Spleen (tissue), 11 donors: ENCODE measurements around the gene PCNX2. TPM values are rescaled to one million over a fixed set of nuclear protein-coding genes. Genes with fewer than 3 reads are reported as not detected.

Source experiments
- DNase-seq: peaks from one replicate; pipeline ENCODE4 v3.0.0-alpha.2; 2020
- H3K27ac ChIP-seq, 8 donors: fragments of 200-600 bp; sonication (generic) in 7 of 8; 1 replicate in 4 of 8; 2 replicates in 4 of 8; pipeline versions ENCODE4 v1.5.0 to v1.8.0; 2016 to 2021; ENCODE audit warnings: inconsistent platforms in 4 of 8, mild to moderate bottlenecking in 4 of 8, moderate library complexity in 1 of 8
- H3K27me3 ChIP-seq, 7 donors: fragments of 200-600 bp; sonication (generic) in 6 of 7; replicated peaks in 1 of 7; 1 replicate in 4 of 7; 2 replicates in 3 of 7; pipeline versions ENCODE4 v1.5.0 to v1.8.0; 2016 to 2021; ENCODE audit warnings: inconsistent platforms in 3 of 7, mild to moderate bottlenecking in 1 of 7
- H3K36me3 ChIP-seq, 6 donors: fragments of 200-600 bp; sonication (generic) in 5 of 6; 1 replicate in 4 of 6; 2 replicates in 2 of 6; pipeline versions ENCODE4 v1.5.0 to v1.8.0; 2016 to 2021; ENCODE audit warnings: inconsistent platforms in 2 of 6
- H3K4me1 ChIP-seq, 6 donors: fragments of 200-600 bp; sonication (generic) in 5 of 6; 1 replicate in 3 of 6; 2 replicates in 3 of 6; pipeline versions ENCODE4 v1.5.0 to v1.8.0; 2016 to 2021; ENCODE audit warnings: inconsistent platforms in 3 of 6
- H3K4me3 ChIP-seq, 8 donors: fragments of 200-600 bp; sonication (generic) in 7 of 8; 1 replicate in 4 of 8; 2 replicates in 4 of 8; pipeline versions ENCODE4 v1.5.0 to v1.8.0; 2016 to 2021; ENCODE audit warnings: inconsistent platforms in 4 of 8, mild to moderate bottlenecking in 4 of 8, moderate library complexity in 2 of 8
- H3K9me3 ChIP-seq, 8 donors: fragments of 200-600 bp; sonication (generic) in 7 of 8; 1 replicate in 4 of 8; 2 replicates in 4 of 8; pipeline versions ENCODE4 v1.5.0 to v1.8.0; 2016 to 2021; ENCODE audit warnings: inconsistent platforms in 4 of 8
- POLR2A ChIP-seq, 3 donors: fragments of 450-650 bp; IDR thresholded peaks; one replicate each; pipeline ENCODE4 v1.5.1; 2017; ENCODE audit warnings: antibody characterized with exemption in 3 of 3, mild to moderate bottlenecking in 1 of 3
- POLR2AphosphoS5 ChIP-seq, 3 donors: sonication (generic); formaldehyde crosslinking; IDR thresholded peaks; one replicate each; pipeline ENCODE4 v1.5.1; 2017; ENCODE audit warnings: antibody characterized with exemption in 3 of 3
- WGBS, 5 donors: extraction: QIAGEN DNeasy Blood & Tissue Kit in 3 of 5; methylation state at CpG; one replicate each; pipeline versions ENCODE4 v1.1.5 to v1.1.7; 2013 to 2018; 5-methylcytosine and 5-hydroxymethylcytosine counted together
- intact Hi-C: fragments of 100-400 bp; cut with DNase I; formaldehyde crosslinking; loops from one replicate; pipeline ENCODE4 v1.15.0; 2023; ENCODE audit warnings: low total_unique reads
- polyA plus RNA-seq, 3 donors: library from polyadenylated mRNA; stranded (reverse); fragments of 200-250 nt; gene quantifications; one replicate each; pipeline ENCODE4 v1.2.1, GENCODE V29; 2013
- total RNA-seq, 7 donors: library from RNA; depleted of rRNA in 3 of 7; stranded (reverse); fragments of >200 nt in 3 of 7; fragmentation: NEBNext Ultra II Directional in 4 of 7; extraction: Animal tissue kit (Norgen Biotek cat#: 25700) in 4 of 7; gene quantifications; one replicate each; pipeline versions ENCODE4 v1.1.0 to v1.2.1, GENCODE V29; 2016 to 2021
- TF ChIP-seq, protein P1 (sequence below), 11 experiments: fragments of 200-600 bp in 7 of 11; fragments of 450-650 bp in 4 of 11; sonication (generic) in 4 of 11; IDR thresholded peaks in 8 of 11; conservative IDR thresholded peaks in 3 of 11; 1 replicate in 7 of 11; 2 replicates in 4 of 11; pipeline versions ENCODE4 v1.4.0 to v1.8.0; 2016 to 2021; ENCODE audit warnings: antibody characterized with exemption in 11 of 11, inconsistent platforms in 4 of 11, mild to moderate bottlenecking in 1 of 11
- donor health status: healthy with polysubstance abuse.
- donor health status: DM: no; HTN: no; CAD: no; lungs with moderate emphysema.
- donor health status: DM: no; HTN: no; CAD: no.
- donor health status: Bipolar disorder and iron deficiency.
- donor health status: healthy.
- donor health status: DM: no; HTN: no; CAD: no.
- donor health status: DM: yes; HTN: yes; CAD: no.

Gene PCNX2
- total and polyA plus RNA-seq, 10 donors: 4.0 to 26.5 (median 15.4) TPM

DNA sequence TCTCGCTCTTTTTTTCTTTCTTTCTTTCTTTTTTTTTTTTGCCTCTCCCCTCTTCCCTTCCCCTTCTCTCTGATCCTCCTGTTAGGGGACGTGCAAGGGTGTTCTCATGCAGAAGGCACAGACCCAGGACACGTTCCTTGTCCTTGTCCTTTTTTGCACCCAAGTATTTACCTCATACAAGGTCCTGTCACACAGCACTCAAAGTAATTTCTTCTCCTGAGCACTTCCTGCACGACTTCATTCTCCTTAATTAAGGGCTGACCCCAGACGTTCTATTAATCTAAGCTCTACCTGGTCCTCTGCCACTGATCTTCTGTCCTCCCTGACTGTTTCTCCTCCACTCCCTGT is 424 bp upstream of the PCNX2 start:
- intact Hi-C loops: no loop called here
- no peak for DNase-seq
- peaks cover 0 to 23% (median 0%) of the 10 kb centered on the region in 7 donors for H3K27me3 ChIP-seq
- peaks cover 0 to 37% (median 14%) of the 10 kb centered on the region in 6 donors for H3K4me1 ChIP-seq
- TF ChIP-seq, protein P1, sequence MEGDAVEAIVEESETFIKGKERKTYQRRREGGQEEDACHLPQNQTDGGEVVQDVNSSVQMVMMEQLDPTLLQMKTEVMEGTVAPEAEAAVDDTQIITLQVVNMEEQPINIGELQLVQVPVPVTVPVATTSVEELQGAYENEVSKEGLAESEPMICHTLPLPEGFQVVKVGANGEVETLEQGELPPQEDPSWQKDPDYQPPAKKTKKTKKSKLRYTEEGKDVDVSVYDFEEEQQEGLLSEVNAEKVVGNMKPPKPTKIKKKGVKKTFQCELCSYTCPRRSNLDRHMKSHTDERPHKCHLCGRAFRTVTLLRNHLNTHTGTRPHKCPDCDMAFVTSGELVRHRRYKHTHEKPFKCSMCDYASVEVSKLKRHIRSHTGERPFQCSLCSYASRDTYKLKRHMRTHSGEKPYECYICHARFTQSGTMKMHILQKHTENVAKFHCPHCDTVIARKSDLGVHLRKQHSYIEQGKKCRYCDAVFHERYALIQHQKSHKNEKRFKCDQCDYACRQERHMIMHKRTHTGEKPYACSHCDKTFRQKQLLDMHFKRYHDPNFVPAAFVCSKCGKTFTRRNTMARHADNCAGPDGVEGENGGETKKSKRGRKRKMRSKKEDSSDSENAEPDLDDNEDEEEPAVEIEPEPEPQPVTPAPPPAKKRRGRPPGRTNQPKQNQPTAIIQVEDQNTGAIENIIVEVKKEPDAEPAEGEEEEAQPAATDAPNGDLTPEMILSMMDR (IDR thresholded peaks at IDR 0.05 in 8 of 11, conservative IDR thresholded peaks at IDR 0.05 in 3 of 11): no peak
- TF ChIP-seq POLR2AphosphoS5 (IDR thresholded peaks at IDR 0.05) (no peak), POLR2A (IDR thresholded peaks at IDR 0.05) (no peak)
- H3K36me3 ChIP-seq: no peaks in the 10 kb centered on the region
- no peaks in the 10 kb centered on the region for H3K9me3 ChIP-seq
- peak overlapping the region in 6 of 8 donors; percentile 64 to 82 (median 70) for H3K4me3 ChIP-seq
- H3K27ac ChIP-seq: peak overlapping the region in 2 of 8 donors; percentile 70 to 73
- 2 to 8% (median 5%) methylated on average over 5 of the region's 5 CpGs for WGBS, 5 donors

DNA sequence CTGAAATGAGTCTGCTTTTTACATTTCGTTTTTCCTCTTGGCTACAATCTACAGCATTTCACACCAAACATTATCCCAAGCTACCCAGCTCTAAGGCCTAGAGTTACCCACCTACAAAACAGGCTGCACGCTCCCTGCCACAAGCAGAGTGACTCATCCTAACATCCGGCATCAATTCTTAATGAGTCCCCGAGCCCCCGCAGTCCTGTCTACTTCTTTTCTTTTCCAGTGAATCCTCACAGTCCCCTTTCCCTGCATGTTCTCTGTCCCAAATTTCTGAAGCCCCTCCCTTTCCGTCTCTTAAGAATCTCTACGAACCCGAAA is 650 bp downstream of the PCNX2 start:
- Histone ChIP-seq H3K27ac (peak overlapping the region in 7 of 8 donors; percentile 15 to 76 (median 55)), H3K36me3 (no peaks in the 10 kb centered on the region), H3K4me1 (peaks cover 0 to 47% (median 14%) of the 10 kb centered on the region in 6 donors), H3K4me3 (peak overlapping the region; percentile 53 to 82 (median 69)), H3K9me3 (no peaks in the 10 kb centered on the region), H3K27me3 (peaks cover 0 to 14% (median 0%) of the 10 kb centered on the region in 7 donors)
- DNase-seq: no peak
- intact Hi-C loops: no loop called here
- WGBS, 5 donors: 4 to 14% (median 6%) methylated on average over 8 of the region's 8 CpGs
- TF ChIP-seq POLR2AphosphoS5 (IDR thresholded peaks at IDR 0.05): no peak
- TF ChIP-seq, protein P1 (IDR thresholded peaks at IDR 0.05 in 8 of 11, conservative IDR thresholded peaks at IDR 0.05 in 3 of 11): no peak
- no peak for TF ChIP-seq POLR2A (IDR thresholded peaks at IDR 0.05)

DNA sequence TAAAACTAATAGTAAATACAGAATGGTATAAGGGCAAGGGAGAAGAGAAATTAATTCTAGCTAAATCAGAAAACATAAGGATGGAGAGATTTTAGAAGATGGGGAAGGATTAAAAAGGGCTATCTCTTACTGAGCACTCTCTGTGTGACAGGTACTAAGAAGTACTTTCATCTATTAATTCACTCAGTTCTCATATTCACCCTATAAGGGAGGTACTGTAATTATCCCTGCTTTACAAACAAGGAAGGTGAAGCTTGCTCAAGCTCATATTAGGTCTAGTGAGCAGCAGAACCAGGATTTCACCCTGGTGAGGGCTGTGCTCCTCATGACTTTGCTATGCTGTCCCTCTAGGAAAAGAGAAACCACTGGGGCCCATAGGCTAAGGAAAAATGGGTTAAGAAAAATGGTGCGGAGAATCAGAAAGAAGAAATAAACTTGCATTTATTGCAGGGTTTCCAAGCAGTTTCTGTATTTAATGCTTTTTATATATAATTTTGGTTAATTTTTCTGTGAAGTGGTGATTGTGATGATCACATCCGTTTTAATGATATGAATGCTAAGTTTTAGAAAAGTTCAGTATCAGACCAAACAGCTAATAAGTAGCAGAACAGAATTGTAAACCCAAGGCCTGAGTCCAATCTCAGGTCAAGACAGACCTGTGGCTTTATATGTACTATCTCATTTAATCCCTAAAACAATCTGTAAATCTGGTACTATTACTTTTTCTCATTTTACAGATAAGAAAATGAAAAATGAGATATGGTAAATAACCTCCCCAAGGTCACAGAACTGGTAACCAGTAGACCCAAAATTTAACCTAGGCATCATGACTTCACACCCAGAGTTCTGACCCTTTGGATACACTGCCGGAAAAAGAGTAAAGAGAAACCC is 1.7 kb downstream of the PCNX2 start:
- Histone ChIP-seq H3K36me3 (peaks cover 0 to 6% (median 0%) of the 10 kb centered on the region in 6 donors), H3K4me1 (peaks cover 0 to 47% (median 14%) of the 10 kb centered on the region in 6 donors), H3K4me3 (no peak overlapping the region), H3K27ac (no peak overlapping the region), H3K27me3 (peaks cover 0 to 8% (median 0%) of the 10 kb centered on the region in 7 donors), H3K9me3 (no peaks in the 10 kb centered on the region)
- intact Hi-C loops: no loop called here
- no peak for DNase-seq
- WGBS, 5 donors: 89 to 96% (median 94%) methylated on average over 3 of the region's 3 CpGs
- TF ChIP-seq POLR2AphosphoS5 (IDR thresholded peaks at IDR 0.05): no peak
- TF ChIP-seq POLR2A (IDR thresholded peaks at IDR 0.05): no peak
- TF ChIP-seq, protein P1 (IDR thresholded peaks at IDR 0.05 in 8 of 11, conservative IDR thresholded peaks at IDR 0.05 in 3 of 11): no peak

GRCh38 chr1:233290396-233291034 is 5.0 kb downstream of the PCNX2 start:
- H3K4me1 ChIP-seq: peaks cover 0 to 37% (median 10%) of the 10 kb centered on the region in 6 donors
- intact Hi-C loops: no loop called here
- peaks cover 0 to 6% (median 0%) of the 10 kb centered on the region in 7 donors for H3K27me3 ChIP-seq
- H3K4me3 ChIP-seq: no peak overlapping the region
- peak overlapping the region in 4 of 8 donors; percentile 25 to 53 (median 45) for H3K27ac ChIP-seq
- peaks cover 0 to 10% (median 0%) of the 10 kb centered on the region in 6 donors for H3K36me3 ChIP-seq
- 37 to 64% (median 49%) methylated on average over 5 of the region's 5 CpGs for WGBS, 5 donors
- TF ChIP-seq, protein P1 (IDR thresholded peaks at IDR 0.05 in 8 of 11, conservative IDR thresholded peaks at IDR 0.05 in 3 of 11): no peak
- TF ChIP-seq POLR2AphosphoS5 (IDR thresholded peaks at IDR 0.05) (no peak), POLR2A (IDR thresholded peaks at IDR 0.05) (no peak)
- DNase-seq: no peak
- no peaks in the 10 kb centered on the region for H3K9me3 ChIP-seq
